ENCODE measurements around the gene GNPDA1.
A peak's percentile ranks its signal among the peaks of the same experiment; 100 is the strongest.
"Not testable (repeated sequence)": the region's sequence is repeated elsewhere in the genome, so short reads cannot be mapped to it uniquely, and the experiment has no call there.

The GNPDA1 gene

DNA sequence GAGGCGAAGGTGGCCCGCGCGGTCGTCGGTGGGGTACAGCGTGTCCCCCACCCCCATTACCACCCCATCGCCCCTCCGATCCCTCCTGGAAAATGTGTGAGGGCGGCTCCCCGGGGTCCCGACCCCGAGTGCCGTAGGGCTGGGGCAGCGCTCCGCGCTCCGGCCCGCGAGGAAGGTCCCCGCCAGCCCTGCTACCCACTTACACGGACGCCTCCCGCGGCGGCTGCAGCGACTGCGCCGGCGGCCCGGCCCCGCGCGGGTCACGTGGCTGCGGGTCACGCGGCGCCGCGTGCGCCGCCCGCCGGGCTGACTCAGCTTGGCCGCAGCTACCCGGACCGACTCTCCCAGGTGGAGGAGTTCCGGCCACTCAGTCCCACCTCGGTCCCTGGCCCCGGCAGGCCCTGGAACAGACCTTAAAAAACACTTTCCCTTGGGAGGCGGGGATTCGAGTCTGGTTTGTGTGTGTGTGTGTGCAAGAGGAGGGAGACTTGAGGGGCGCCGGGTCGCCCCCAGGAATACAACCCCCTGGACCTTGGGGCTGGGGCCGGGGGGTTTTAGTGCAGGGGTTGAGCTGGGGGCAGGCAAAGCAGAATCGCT, at the start of gene GNPDA1:
TSS of gene GNPDA1 (minus strand) at position 236 of the 597 bp plus-strand sequence. CDS start 992 bp downstream, outside the sequence.
- DNase-seq = peak; percentile 54

DNA sequence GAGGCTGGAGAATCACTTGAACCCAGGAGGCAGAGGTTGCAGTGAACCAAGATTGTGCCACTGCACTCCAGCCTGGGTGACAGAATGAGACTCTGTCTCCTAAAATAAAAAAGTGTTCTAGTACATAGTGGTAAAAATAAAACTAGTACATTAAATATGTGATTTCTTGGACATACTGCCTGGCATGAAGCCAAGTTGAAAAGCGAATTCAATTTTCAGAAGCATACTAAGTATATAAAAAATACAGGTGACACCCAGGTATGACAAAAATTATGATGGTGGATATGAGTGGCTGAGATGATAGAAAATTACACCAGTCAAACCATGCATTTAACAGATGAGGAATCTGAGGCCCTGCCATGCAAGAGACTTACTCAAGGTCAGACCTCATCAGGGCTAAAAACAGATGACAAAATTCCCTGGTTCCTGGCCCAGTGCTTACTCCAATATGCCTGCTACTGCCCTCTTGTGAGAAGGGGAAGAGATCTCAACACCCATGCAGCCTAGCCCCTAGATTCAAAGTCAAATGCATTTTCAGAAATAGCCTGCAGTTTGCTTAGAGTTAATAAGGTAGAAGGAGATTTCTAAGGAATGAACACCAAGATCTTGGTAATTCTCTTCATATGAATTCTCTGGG, 46.6 kb upstream of the GNPDA1 start:
- no peak for DNase-seq

GRCh38 chr5:142057697-142058056, 44.9 kb upstream of the GNPDA1 start:
- DNase-seq = no peak

GRCh38 chr5:142056816-142057696, 44.2 kb upstream of the GNPDA1 start:
- DNase-seq = no peak

DNA sequence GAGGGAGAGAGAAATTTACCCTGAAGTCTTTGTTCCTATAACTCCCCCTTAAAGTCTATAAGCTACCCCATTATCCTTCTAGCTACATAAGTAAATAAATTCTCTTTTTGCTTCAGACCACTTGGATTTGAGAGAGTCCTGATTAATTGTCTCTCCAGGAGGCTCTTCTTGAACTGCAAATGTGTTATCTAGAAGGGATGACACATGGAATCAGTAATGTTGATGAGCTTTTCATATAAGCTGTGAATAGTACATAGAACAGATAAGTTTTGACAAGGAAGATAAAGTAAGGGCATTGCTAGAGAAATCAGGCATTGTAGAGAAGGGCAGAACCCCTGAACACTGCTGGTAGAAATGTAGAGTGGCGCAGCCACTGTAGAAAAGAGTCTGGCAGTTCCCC, 42.5 kb upstream of the GNPDA1 start:
- DNase-seq = no peak

GRCh38 chr5:142053426-142054151, 40.8 kb upstream of the GNPDA1 start:
- peak; percentile 16 for DNase-seq

DNA sequence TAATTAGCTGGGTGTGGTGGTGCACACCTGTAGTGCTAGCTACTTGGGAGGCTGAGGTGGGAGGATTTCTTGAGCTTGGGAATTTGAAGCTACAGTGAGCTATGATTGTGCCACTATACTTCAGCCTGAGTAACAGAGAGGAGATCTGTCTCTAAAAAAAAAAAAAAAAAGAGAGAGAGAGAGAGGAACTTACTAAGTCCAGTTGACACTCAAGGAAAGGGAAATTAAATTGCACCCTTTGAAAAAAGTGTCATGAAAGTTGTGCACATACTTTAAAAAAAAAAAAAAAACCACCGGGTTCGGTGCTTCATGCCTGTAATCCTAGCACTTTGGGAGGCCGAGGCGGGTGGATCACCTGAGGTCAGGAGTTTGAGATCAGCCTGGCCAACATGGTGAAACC, 39.2 kb upstream of the GNPDA1 start:
- DNase-seq = not testable (repeated sequence)

DNA sequence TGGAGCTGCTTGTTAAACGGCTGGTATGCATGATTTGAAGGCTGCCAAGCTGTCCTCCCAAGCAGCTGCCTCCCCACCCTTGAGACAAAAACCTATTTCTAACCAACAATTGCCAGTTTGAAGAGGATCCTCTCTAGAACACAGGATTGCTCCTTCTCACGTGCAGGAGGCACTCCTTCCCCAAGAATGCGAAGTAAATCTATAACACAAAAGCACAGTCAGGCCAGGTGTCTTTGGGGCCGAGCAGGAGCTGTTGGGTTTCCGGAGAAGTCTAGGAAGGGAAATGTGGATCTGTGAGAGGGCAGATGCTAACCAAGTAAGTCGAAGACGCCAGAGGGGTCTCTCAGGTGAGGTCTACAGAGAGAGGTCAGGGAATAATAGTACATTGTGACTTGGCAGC, 35.4 kb upstream of the GNPDA1 start:
- no peak for DNase-seq

- DNase-seq = no peak
These were observed 33.4 kb upstream of the GNPDA1 start for GRCh38 chr5:142046191-142046590.

DNA sequence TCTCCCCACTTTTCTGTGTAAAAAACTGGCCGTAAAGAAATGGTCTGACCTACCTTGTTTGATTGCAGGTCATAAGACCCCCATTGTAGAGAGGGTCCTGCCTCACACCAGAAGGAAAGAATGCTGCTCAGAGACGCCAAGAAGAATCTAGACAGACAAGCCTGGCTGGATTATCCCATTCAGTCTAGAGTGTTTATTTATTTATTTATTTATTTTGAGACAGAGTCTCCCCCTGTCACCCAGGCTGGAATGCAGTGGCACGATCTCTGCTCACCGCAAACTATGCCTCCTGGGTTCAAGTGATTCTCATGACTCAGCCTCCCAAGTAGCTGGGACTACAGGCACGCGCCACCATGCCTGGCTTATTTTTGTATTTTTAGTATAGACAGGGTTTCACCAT, 28.1 kb upstream of the GNPDA1 start:
- not testable (repeated sequence) for DNase-seq

DNA sequence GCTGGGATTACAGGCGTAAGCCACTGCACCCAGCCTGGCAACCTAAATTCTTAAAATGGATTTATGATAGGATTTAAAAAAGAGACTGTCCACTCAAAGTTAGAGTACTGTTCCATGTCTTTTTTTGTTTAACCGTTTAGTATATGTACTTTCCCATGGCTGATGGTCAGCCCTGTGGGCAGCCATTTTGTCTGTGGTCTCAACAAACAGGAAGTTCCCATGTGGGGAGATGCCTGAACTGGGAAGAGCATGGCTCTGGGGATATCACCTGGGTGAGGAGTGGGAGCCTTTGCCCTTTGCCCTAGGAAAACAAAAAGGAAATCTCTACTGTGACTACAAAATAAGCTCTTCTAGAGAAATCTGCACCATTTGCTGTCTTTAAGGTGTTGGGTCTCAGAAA, 27.5 kb upstream of the GNPDA1 start:
- DNase-seq = no peak

GRCh38 chr5:142038735-142039134, 25.9 kb upstream of the GNPDA1 start:
- DNase-seq = no peak

- DNase-seq = not testable (repeated sequence)
These were observed 24.8 kb upstream of the GNPDA1 start for GRCh38 chr5:142037599-142037998.

DNA sequence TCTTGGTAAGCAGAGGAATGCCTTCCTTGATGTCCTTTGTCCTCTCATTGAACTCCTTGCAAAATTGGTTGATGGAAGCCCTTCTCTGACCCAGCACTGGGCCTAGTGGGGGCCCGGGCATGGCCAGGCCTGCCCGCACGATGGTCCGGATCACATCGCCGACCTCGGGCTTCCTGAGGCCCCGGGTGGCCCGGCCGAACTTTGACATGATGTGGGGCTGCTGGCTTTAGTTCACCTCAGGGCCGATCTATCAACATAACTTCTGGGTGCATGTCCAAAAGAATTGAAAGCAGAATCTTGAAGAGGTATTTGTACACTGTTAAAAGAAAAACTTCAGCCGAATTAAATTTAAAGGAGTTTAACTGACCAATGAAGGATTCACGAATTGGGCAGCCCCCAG, 24.1 kb upstream of the GNPDA1 start:
- no peak for DNase-seq

DNA sequence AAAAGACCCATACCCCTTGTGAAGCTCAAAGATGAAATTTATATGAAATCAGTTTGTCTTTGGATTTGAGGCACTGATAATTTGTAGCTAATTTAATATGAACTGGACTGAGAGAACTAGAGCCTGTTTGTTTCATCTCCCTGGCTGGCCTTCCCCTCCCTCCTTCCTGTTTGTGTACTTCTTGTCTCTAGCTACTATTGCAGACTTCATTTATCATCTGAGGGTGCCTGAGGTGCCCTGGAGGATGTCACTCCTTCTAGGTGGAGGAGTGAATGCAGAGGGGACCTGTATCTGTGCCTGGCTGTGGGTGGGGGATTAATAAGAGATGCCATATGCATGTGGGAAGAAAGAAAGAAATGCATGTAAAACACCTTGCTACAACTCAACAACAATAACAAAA, 22.2 kb upstream of the GNPDA1 start:
- DNase-seq = no peak

GRCh38 chr5:142033632-142034567, 21.1 kb upstream of the GNPDA1 start:
- DNase-seq = not testable (repeated sequence)

DNA sequence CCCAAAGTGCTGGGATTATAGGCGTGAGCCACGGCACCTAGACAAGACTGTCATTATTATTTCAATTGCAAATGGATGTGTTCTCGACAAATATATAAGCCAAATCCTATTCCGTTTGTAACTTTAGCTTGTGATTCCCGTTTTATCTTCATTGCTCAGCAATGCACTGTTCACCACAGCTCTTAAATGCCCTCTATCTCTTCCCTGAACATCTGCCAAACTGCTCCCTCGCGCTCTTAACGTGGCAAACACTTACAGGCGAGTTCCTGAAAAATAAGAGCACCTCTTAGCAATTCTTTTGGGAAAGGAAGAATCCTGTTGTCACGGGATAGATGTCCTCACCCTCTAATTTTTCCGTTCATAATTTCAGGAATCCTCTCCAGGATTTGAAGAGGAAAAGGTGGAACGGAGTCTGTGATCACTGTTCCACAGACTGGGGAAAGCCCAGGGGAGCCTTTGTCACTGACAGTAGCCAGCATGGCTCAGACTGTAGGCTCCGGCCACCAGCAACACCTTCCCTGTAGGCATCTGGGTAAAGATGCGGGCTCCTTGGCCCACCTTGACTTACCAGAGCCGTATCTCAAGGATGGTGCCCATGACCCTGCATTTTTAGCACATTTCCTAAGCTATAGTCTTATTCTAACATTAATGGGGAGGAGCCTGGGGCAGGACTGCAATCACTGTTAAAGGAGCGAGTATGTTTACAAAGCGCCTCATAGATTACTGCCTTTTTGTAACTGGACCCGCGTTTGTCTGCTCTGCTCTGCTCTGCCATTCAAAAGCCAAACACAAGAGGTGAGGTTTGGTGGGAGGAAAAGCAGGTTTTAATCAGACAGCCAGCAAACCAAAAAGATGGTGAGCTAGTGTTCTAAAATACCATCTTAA, 20.2 kb upstream of the GNPDA1 start:
- no peak for DNase-seq

DNA sequence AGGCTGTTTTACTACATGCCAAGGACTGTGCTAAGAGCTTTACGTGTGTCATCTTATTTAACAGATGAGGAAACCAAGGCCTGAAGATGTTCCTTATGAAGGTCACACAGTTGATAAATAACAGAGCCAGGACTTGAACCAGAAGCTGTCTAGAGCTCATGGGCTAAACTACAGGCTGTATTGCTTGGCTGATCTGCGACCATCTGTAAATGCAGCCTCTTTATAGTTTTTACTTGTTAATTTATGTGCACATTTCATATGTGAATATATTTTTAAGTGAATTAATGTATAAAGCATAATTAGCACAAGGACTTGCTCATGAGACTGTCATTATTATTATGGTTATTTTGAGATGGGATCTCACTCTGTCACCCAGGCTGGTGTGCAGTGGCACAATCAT, 19.3 kb upstream of the GNPDA1 start:
- DNase-seq = no peak

GRCh38 chr5:142025637-142026036, 12.8 kb upstream of the GNPDA1 start:
- DNase-seq = no peak

DNA sequence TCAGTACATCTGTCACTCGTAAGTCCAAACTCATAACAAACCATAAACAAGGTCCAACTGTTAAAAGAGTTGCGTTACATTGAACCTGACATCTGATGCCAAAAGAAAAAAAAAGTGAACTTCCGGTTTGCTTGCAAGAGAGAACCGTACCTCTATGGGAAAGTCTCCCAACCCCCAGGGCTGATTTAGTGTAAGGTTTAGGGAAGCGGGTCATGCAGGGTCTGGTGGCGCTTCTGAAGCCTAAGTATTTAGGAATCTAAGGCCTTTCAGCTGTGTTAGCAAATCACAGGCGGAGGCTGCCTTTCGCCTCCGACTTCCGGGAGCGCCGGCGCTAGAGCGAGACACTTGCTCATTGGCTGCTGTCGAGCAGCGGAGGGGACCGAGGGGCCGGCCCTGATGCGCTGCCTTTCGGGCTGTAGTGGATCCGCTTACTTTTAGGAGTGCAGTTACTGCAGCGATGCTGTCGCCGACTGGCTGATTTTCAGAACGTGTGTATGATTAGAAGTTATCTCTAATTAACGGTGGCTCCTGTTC, 12.0 kb upstream of the GNPDA1 start:
- peak; percentile 59 for DNase-seq

GRCh38 chr5:142023836-142024235, 11.0 kb upstream of the GNPDA1 start:
- no peak for DNase-seq
